ENCODE data around the gene ATP9B.

Gene ATP9B

GRCh38 chr18:79332646-79333045, 263.5 kb downstream of the ATP9B start:
- DNase-seq (ENCODE audit: low read depth), result no peak

GRCh38 chr18:79333046-79333445, 263.9 kb downstream of the ATP9B start:
- DNase-seq (ENCODE audit: low read depth), result no peak

- DNase-seq (ENCODE audit: low read depth), result no peak
Observed at GRCh38 chr18:79334496-79335233, 265.5 kb downstream of the ATP9B start.

- no peak for DNase-seq (ENCODE audit: low read depth)
Observed at GRCh38 chr18:79335833-79336360, 266.7 kb downstream of the ATP9B start.

- no peak for DNase-seq (ENCODE audit: low read depth)
Observed at GRCh38 chr18:79336556-79337142, 267.5 kb downstream of the ATP9B start.

- DNase-seq (ENCODE audit: low read depth), result no peak
Observed at GRCh38 chr18:79337184-79337583, 268.0 kb downstream of the ATP9B start.

- no peak for DNase-seq (ENCODE audit: low read depth)
Observed at GRCh38 chr18:79337620-79338019, 268.4 kb downstream of the ATP9B start.

GRCh38 chr18:79339094-79339908, 270.1 kb downstream of the ATP9B start:
- DNase-seq (ENCODE audit: low read depth), result no peak

- DNase-seq (ENCODE audit: low read depth), result no peak
Observed at GRCh38 chr18:79343567-79344207, 274.5 kb downstream of the ATP9B start.

GRCh38 chr18:79344208-79344581, 275.0 kb downstream of the ATP9B start:
- no peak for DNase-seq (ENCODE audit: low read depth)

- no peak for DNase-seq (ENCODE audit: low read depth)
Observed at GRCh38 chr18:79345366-79345765, 276.2 kb downstream of the ATP9B start.

- DNase-seq (ENCODE audit: low read depth), result no peak
Observed at GRCh38 chr18:79345981-79346380, 276.8 kb downstream of the ATP9B start.

GRCh38 chr18:79348066-79348465, 278.9 kb downstream of the ATP9B start:
- DNase-seq (ENCODE audit: low read depth), result no peak

GRCh38 chr18:79352432-79352831, 283.2 kb downstream of the ATP9B start:
- DNase-seq (ENCODE audit: low read depth), result no peak

GRCh38 chr18:79353267-79353666, 284.1 kb downstream of the ATP9B start:
- DNase-seq (ENCODE audit: low read depth), result no peak

GRCh38 chr18:79354350-79354749, 285.2 kb downstream of the ATP9B start:
- DNase-seq (ENCODE audit: low read depth), result no peak

GRCh38 chr18:79355433-79356335, 286.5 kb downstream of the ATP9B start:
- DNase-seq (ENCODE audit: low read depth), result no peak

- no peak for DNase-seq (ENCODE audit: low read depth)
Observed at GRCh38 chr18:79356435-79356834, 287.2 kb downstream of the ATP9B start.

GRCh38 chr18:79360933-79361332, 291.7 kb downstream of the ATP9B start:
- DNase-seq (ENCODE audit: low read depth), result no peak

GRCh38 chr18:79361766-79362522, 292.8 kb downstream of the ATP9B start:
- no peak for DNase-seq (ENCODE audit: low read depth)

All from HS-27A (cell line).